SKM-1 treated with dmso at 0.1 percent for 144 hours (cell line): ENCODE measurements around the gene DOCK9.
"Not testable (repeated sequence)": the region's sequence is repeated elsewhere in the genome, so short reads cannot be mapped to it uniquely, and the experiment has no call there.

Source experiments
- DNase-seq: peaks from one replicate; lab custom pipeline; 2025; ENCODE audit not compliant: unreplicated experiment; lab: John Stamatoyannopoulos, UW

DOCK9 gene

GRCh38 chr13:98779695-98780094 is 198.2 kb downstream of the DOCK9 start:
- no peak for DNase-seq

- DNase-seq, result no peak
These were observed 199.1 kb downstream of the DOCK9 start for GRCh38 chr13:98778749-98779148.

- no peak for DNase-seq
These were observed 201.2 kb downstream of the DOCK9 start for GRCh38 chr13:98776644-98777043.

GRCh38 chr13:98775844-98776598 is 201.8 kb downstream of the DOCK9 start:
- DNase-seq, result no peak

GRCh38 chr13:98775386-98775785 is 202.5 kb downstream of the DOCK9 start:
- DNase-seq, result no peak

- DNase-seq, result no peak
These were observed 203.1 kb downstream of the DOCK9 start for GRCh38 chr13:98774776-98775175.

GRCh38 chr13:98773921-98774320 is 203.9 kb downstream of the DOCK9 start:
- no peak for DNase-seq

GRCh38 chr13:98772794-98773452 is 204.9 kb downstream of the DOCK9 start:
- DNase-seq, result no peak

- no peak for DNase-seq
These were observed 205.8 kb downstream of the DOCK9 start for GRCh38 chr13:98771838-98772611.

- no peak for DNase-seq
These were observed 208.1 kb downstream of the DOCK9 start for GRCh38 chr13:98769736-98770135.

- DNase-seq, result no peak
These were observed 209.3 kb downstream of the DOCK9 start for GRCh38 chr13:98768522-98768921.

- DNase-seq, result no peak
These were observed 211.2 kb downstream of the DOCK9 start for GRCh38 chr13:98766697-98767096.

GRCh38 chr13:98765996-98766519 is 211.8 kb downstream of the DOCK9 start:
- no peak for DNase-seq

- no peak for DNase-seq
These were observed 215.8 kb downstream of the DOCK9 start for GRCh38 chr13:98761986-98762616.

GRCh38 chr13:98761126-98761985 is 216.5 kb downstream of the DOCK9 start:
- no peak for DNase-seq

GRCh38 chr13:98755729-98756128 is 222.1 kb downstream of the DOCK9 start:
- no peak for DNase-seq

GRCh38 chr13:98755116-98755515 is 222.7 kb downstream of the DOCK9 start:
- DNase-seq, result no peak

- DNase-seq, result not testable (repeated sequence)
These were observed 223.4 kb downstream of the DOCK9 start for GRCh38 chr13:98754468-98754867.

- no peak for DNase-seq
These were observed 225.2 kb downstream of the DOCK9 start, which contains the start of gene SLC15A1 for GRCh38 chr13:98752467-98753290. SLC15A1 (minus strand) TSS chr13:98752672; CDS start chr13:98752598, 74 bp downstream.
